ENCODE measurements around the gene PAX2. TPM values are rescaled to one million over a fixed set of nuclear protein-coding genes. Genes with fewer than 3 reads are reported as not detected.

The PAX2 gene
- total RNA-seq, 4 donors from 2014 or later, result not detected

- no peak for TF ChIP-seq POLR2AphosphoS5 (IDR thresholded peaks at IDR 0.05)
- TF ChIP-seq, protein P1, sequence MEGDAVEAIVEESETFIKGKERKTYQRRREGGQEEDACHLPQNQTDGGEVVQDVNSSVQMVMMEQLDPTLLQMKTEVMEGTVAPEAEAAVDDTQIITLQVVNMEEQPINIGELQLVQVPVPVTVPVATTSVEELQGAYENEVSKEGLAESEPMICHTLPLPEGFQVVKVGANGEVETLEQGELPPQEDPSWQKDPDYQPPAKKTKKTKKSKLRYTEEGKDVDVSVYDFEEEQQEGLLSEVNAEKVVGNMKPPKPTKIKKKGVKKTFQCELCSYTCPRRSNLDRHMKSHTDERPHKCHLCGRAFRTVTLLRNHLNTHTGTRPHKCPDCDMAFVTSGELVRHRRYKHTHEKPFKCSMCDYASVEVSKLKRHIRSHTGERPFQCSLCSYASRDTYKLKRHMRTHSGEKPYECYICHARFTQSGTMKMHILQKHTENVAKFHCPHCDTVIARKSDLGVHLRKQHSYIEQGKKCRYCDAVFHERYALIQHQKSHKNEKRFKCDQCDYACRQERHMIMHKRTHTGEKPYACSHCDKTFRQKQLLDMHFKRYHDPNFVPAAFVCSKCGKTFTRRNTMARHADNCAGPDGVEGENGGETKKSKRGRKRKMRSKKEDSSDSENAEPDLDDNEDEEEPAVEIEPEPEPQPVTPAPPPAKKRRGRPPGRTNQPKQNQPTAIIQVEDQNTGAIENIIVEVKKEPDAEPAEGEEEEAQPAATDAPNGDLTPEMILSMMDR (IDR thresholded peaks at IDR 0.05), result peak in 3 of 4 experiments; percentile 39 to 60 (median 55)
- Histone ChIP-seq H3K9me3 (no peaks in the 10 kb centered on the region), H3K4me3 (no peak overlapping the region), H3K36me3 (no peaks in the 10 kb centered on the region), H3K27ac (no peak overlapping the region), H3K27me3 (peaks cover 65% of the 10 kb centered on the region), H3K4me1 (no peaks in the 10 kb centered on the region)
- ATAC-seq, result peak; percentile 35
- WGBS, 2 donors (ENCODE audit: low coverage in 1 of 2), result no CpG with 5 or more reads among the region's 5 CpGs
Measured at GRCh38 chr10:100878291-100878910, 133.0 kb downstream of the PAX2 start.

Other genes starting within 250 kb of the PAX2 start
- gene SEC31B, start 225.7 kb upstream of the PAX2 start, total RNA-seq, result 10 to 100 TPM in 1 of 4 donors, 1 to 10 TPM in 3; 1.1 to 10.7 (median 6.3) TPM
- gene NDUFB8, start 215.7 kb upstream of the PAX2 start, total RNA-seq, result 100 to 1,000 TPM; 268 to 317 (median 283) TPM
- 10 to 100 TPM in 3 of 4 donors, 1 to 10 TPM in 1; 9.0 to 20.3 (median 15.7) TPM for gene HIF1AN, start 209.6 kb upstream of the PAX2 start, total RNA-seq
- gene SLF2, start 167.4 kb downstream of the PAX2 start, total RNA-seq, result 10 to 100 TPM; 22.1 to 32.4 (median 25.6) TPM
- 1 to 10 TPM; 1.9 to 2.7 (median 2.1) TPM for gene SEMA4G, start 223.9 kb downstream of the PAX2 start, total RNA-seq
- gene MRPL43, start 241.9 kb downstream of the PAX2 start, total RNA-seq, result 10 to 100 TPM; 58.0 to 93.8 (median 80.7) TPM
- 10 to 100 TPM in 1 of 4 donors, 1 to 10 TPM in 3; 8.3 to 10.8 (median 8.9) TPM for gene TWNK, start 242.0 kb downstream of the PAX2 start, total RNA-seq